GM10266 (cell line): Measurements from ENCODE around the gene TMEM30A.

Source experiments
- DNase-seq: peaks from one replicate; pipeline ENCODE4 v3.0.0; 2012; ENCODE audit errors: extremely low spot score
- CTCF ChIP-seq: IDR thresholded peaks from 2 replicates; pipeline ENCODE4 v1.5.1; 2012; ENCODE audit warnings: mild to moderate bottlenecking, low read depth; ENCODE audit not compliant: control insufficient read depth, insufficient read depth; ENCODE audit errors: missing control alignments

The TMEM30A gene

GRCh38 chr6:75291331-75291730, 6.7 kb upstream of the TMEM30A start:
- TF ChIP-seq CTCF, result no peak
- DNase-seq, result no peak

GRCh38 chr6:75290136-75290945, 5.7 kb upstream of the TMEM30A start:
- DNase-seq, result no peak
- TF ChIP-seq CTCF, result no peak

- DNase-seq, result no peak
- no peak for TF ChIP-seq CTCF
Observed at GRCh38 chr6:75288023-75288422, 3.4 kb upstream of the TMEM30A start.

GRCh38 chr6:75287424-75287823, 2.8 kb upstream of the TMEM30A start:
- no peak for DNase-seq
- TF ChIP-seq CTCF, result no peak

GRCh38 chr6:75286955-75287354, 2.4 kb upstream of the TMEM30A start:
- DNase-seq, result no peak

GRCh38 chr6:75285283-75285639, 669 bp upstream of the TMEM30A start:
- DNase-seq, result peak; percentile 19
- TF ChIP-seq CTCF, result no peak

More at GRCh38 chr6:75286955-75287354, 2.4 kb upstream of the TMEM30A start:
- no peak for TF ChIP-seq CTCF

- DNase-seq, result peak; percentile 15
- TF ChIP-seq CTCF, result no peak
Observed at GRCh38 chr6:75283907-75284631, 523 bp downstream of the TMEM30A start.
